WERI-Rb-1 (cell line): Measurements from ENCODE around the gene CLEC16A.

Experiments used
- DNase-seq: peaks from one replicate; pipeline ENCODE4 v3.0.0-alpha.2; 2020
- H3K27ac ChIP-seq: fragments of 250-450 bp; sonication (Bioruptor Pico); 2 replicates; pipeline ENCODE4 v1.5.1; 2020; ENCODE audit warnings: mild to moderate bottlenecking, moderate library complexity
- H3K27me3 ChIP-seq: fragments of 250-450 bp; sonication (Bioruptor Pico); 2 replicates; pipeline ENCODE4 v1.5.1; 2021; ENCODE audit warnings: mild to moderate bottlenecking, low read depth, moderate library complexity; ENCODE audit not compliant: insufficient read depth, severe bottlenecking
- H3K36me3 ChIP-seq: fragments of 250-450 bp; sonication (Bioruptor Pico); 2 replicates; pipeline ENCODE4 v1.5.1; 2020; ENCODE audit warnings: mild to moderate bottlenecking, moderate library complexity
- H3K4me3 ChIP-seq: 2 replicates; pipeline ENCODE4 v1.5.1; 2011; ENCODE audit warnings: low read depth, mild to moderate bottlenecking, control low read depth, low read length
- H3K9me3 ChIP-seq: fragments of 250-450 bp; sonication (Bioruptor Pico); 2 replicates; pipeline ENCODE4 v1.5.1; 2021; ENCODE audit warnings: mild to moderate bottlenecking, moderate library complexity; ENCODE audit not compliant: severe bottlenecking
- TF ChIP-seq, protein P1 (sequence below): IDR thresholded peaks from 2 replicates; pipeline ENCODE4 v1.5.1; 2011; ENCODE audit warnings: low read depth, mild to moderate bottlenecking, control low read depth, inconsistent platforms, low read length

The CLEC16A gene

DNA sequence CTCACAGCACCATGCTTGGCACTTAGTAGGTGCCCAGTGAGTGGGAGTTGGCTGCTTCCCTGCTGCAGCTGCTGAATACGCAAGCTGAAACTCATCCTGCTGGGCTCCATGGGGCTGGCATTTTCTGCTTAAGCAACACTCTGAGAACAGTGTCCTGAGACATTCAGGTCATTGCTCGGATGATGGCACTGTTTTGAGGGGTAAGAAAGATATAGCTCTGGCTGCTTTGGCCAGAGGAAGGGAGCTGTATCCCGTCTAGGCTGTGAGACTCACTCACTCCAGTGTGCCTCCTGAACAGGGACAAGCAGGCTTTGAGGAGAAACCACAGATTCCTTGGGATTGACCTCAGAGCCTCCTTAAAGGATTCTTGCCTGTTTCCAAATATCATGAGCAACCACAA is 120.5 kb downstream of the CLEC16A start:
- TF ChIP-seq, protein P1, sequence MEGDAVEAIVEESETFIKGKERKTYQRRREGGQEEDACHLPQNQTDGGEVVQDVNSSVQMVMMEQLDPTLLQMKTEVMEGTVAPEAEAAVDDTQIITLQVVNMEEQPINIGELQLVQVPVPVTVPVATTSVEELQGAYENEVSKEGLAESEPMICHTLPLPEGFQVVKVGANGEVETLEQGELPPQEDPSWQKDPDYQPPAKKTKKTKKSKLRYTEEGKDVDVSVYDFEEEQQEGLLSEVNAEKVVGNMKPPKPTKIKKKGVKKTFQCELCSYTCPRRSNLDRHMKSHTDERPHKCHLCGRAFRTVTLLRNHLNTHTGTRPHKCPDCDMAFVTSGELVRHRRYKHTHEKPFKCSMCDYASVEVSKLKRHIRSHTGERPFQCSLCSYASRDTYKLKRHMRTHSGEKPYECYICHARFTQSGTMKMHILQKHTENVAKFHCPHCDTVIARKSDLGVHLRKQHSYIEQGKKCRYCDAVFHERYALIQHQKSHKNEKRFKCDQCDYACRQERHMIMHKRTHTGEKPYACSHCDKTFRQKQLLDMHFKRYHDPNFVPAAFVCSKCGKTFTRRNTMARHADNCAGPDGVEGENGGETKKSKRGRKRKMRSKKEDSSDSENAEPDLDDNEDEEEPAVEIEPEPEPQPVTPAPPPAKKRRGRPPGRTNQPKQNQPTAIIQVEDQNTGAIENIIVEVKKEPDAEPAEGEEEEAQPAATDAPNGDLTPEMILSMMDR, result no peak
- no peak for DNase-seq
- peaks cover 11% of the 10 kb centered on the region for H3K36me3 ChIP-seq
- no peaks in the 10 kb centered on the region for H3K27me3 ChIP-seq
- no peak overlapping the region for H3K27ac ChIP-seq
- no peaks in the 10 kb centered on the region for H3K9me3 ChIP-seq
- H3K4me3 ChIP-seq, result no peak overlapping the region

GRCh38 chr16:11066261-11066870 is 122.0 kb downstream of the CLEC16A start:
- Histone ChIP-seq H3K9me3 (no peaks in the 10 kb centered on the region), H3K36me3 (peaks cover 4% of the 10 kb centered on the region), H3K4me3 (no peak overlapping the region), H3K27me3 (no peaks in the 10 kb centered on the region), H3K27ac (no peak overlapping the region)
- DNase-seq, result no peak
- TF ChIP-seq, protein P1, result no peak

DNA sequence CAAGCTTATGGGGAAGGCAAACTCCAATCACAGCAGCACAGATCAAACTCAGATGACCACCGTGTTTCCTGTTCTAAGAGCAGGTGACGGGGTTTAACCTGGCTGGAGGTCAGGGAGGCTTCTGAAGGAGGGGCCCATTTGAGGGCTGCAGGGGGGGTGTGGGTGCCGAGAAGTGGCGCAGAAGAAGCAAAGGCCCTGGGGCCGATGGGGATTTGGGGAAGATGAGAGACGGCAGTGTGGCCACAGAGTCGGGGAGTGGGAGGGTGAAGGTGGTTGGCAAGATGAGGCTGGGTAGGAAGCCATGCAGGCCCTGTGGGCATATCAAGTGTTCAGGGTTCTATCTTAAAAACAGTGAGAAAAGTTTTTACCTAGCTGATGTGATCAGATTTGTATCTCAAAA is 122.9 kb downstream of the CLEC16A start:
- H3K36me3 ChIP-seq, result no peaks in the 10 kb centered on the region

GRCh38 chr16:11067697-11068141 is 123.4 kb downstream of the CLEC16A start:
- Histone ChIP-seq H3K4me3 (no peak overlapping the region), H3K27ac (no peak overlapping the region), H3K36me3 (no peaks in the 10 kb centered on the region), H3K27me3 (no peaks in the 10 kb centered on the region), H3K9me3 (no peaks in the 10 kb centered on the region)
- TF ChIP-seq, protein P1, result no peak
- DNase-seq, result no peak

More for the DNA sequence above, 122.9 kb downstream of the CLEC16A start:
- no peak overlapping the region for H3K4me3 ChIP-seq
- no peaks in the 10 kb centered on the region for H3K9me3 ChIP-seq
- no peaks in the 10 kb centered on the region for H3K27me3 ChIP-seq
- H3K27ac ChIP-seq, result no peak overlapping the region
- TF ChIP-seq, protein P1, result no peak
- DNase-seq, result no peak

DNA sequence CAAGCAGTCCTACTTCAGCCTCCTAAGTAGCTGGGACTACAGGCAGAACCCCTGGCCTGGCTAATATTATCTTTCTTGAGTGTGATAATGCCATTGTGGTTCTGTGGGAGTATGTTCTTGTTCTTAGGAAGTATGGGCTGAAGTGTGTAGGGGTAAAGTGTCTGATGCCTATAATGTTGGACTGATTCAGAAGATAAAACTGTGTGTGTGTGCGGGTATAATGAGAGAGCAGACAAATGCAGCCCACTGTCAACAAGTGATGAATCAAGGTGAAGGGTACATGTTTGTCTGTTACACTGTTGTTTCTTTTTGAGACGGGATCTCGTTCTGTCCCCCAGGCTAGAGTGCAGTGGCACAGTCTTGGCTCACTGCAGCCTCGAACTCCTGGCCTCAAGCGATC is 127.5 kb downstream of the CLEC16A start:
- TF ChIP-seq, protein P1, result no peak
- Histone ChIP-seq H3K4me3 (no peak overlapping the region), H3K27me3 (no peaks in the 10 kb centered on the region), H3K27ac (no peak overlapping the region), H3K9me3 (no peaks in the 10 kb centered on the region), H3K36me3 (no peaks in the 10 kb centered on the region; the same call in 1 of the 2 replicates)
- no peak for DNase-seq
